Measurements from ENCODE around the gene PARP8. TPM values are rescaled to one million over a fixed set of nuclear protein-coding genes. Genes with fewer than 3 reads are reported as not detected.

Gene PARP8
- total and polyA plus RNA-seq, 4 donors: 20.3 to 39.1 (median 29.1) TPM

- H3K36me3 ChIP-seq (ENCODE audit: control insufficient read depth, insufficient read depth, low read length): no peaks in the 10 kb centered on the region
- H3K9me3 ChIP-seq (ENCODE audit: control insufficient read depth, insufficient read depth, low read length): no peaks in the 10 kb centered on the region
- no peaks in the 10 kb centered on the region for H3K27me3 ChIP-seq (ENCODE audit: control insufficient read depth, insufficient read depth, low read length)
- no peak overlapping the region for H3K4me3 ChIP-seq (ENCODE audit: low read depth, low read length)
- H3K27ac ChIP-seq (ENCODE audit: low read depth, low read length): no peak overlapping the region
- no peaks in the 10 kb centered on the region for H3K4me1 ChIP-seq (ENCODE audit: control insufficient read depth, insufficient read depth, low read length)
- 76% methylated on average over 2 of the region's 4 CpGs for WGBS (ENCODE audit: insufficient coverage)
- no peak for DNase-seq (ENCODE audit: low read depth in 4 of 6, low spot score in 6 of 6)
Observed at GRCh38 chr5:50730841-50731240, 64.4 kb downstream of the PARP8 start.

GRCh38 chr5:50733741-50734140, 67.3 kb downstream of the PARP8 start:
- Histone ChIP-seq H3K4me1 (ENCODE audit: control insufficient read depth, insufficient read depth, low read length) (no peaks in the 10 kb centered on the region), H3K27ac (ENCODE audit: low read depth, low read length) (no peak overlapping the region), H3K9me3 (ENCODE audit: control insufficient read depth, insufficient read depth, low read length) (no peaks in the 10 kb centered on the region), H3K4me3 (ENCODE audit: low read depth, low read length) (no peak overlapping the region), H3K36me3 (ENCODE audit: control insufficient read depth, insufficient read depth, low read length) (no peaks in the 10 kb centered on the region), H3K27me3 (ENCODE audit: control insufficient read depth, insufficient read depth, low read length) (no peaks in the 10 kb centered on the region)
- no peak for DNase-seq (ENCODE audit: low read depth in 4 of 6, low spot score in 6 of 6)
- no CpG with 5 or more reads among the region's 3 CpGs for WGBS (ENCODE audit: insufficient coverage)

DNA sequence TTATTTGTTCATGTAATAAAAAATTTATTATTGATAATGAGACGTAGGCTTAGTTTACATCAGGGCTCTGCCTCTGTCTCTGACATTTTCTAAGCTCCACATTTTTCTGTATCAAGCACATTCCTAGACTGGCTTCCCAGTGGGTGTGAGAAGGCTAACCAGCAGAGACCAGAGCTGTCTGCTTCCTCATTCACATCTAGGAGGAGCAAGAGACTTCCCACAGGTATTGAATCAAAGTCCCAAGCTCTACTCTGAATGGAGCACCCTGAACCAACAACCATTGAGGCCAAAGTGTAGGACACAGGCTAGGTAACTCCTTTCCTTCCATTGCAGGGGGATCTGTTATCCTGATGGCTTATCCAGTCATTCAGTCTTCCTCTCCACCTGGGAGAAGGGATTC, 72.4 kb downstream of the PARP8 start:
- H3K27ac ChIP-seq (ENCODE audit: low read depth, low read length): no peak overlapping the region
- no peak overlapping the region for H3K4me3 ChIP-seq (ENCODE audit: low read depth, low read length)
- H3K4me1 ChIP-seq (ENCODE audit: control insufficient read depth, insufficient read depth, low read length): no peaks in the 10 kb centered on the region
- H3K36me3 ChIP-seq (ENCODE audit: control insufficient read depth, insufficient read depth, low read length): no peaks in the 10 kb centered on the region
- no peaks in the 10 kb centered on the region for H3K27me3 ChIP-seq (ENCODE audit: control insufficient read depth, insufficient read depth, low read length)
- no peak for DNase-seq (ENCODE audit: low read depth in 4 of 6, low spot score in 6 of 6)
- no CpG with 5 or more reads among the region's 1 CpG for WGBS (ENCODE audit: insufficient coverage)
- H3K9me3 ChIP-seq (ENCODE audit: control insufficient read depth, insufficient read depth, low read length): no peaks in the 10 kb centered on the region

DNA sequence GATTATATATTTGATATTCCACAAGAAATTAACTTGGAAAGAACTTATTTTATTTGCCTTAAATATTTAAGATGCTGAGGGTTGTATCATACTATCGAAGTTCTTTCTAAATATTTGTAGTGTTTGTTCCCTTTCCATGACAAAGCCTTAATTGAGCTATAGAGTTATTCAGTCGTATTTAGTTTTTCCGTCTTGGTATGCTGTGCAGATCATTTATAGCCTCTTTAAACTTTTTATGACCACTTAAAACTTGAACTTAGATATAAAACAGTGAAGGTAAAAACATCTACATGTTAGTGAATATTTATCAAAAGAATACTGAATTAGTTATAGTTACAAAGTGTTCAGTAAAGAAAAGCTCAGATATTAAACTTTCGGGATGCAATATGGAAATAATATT, 74.4 kb downstream of the PARP8 start:
- Histone ChIP-seq H3K27me3 (ENCODE audit: control insufficient read depth, insufficient read depth, low read length) (no peaks in the 10 kb centered on the region), H3K9me3 (ENCODE audit: control insufficient read depth, insufficient read depth, low read length) (no peaks in the 10 kb centered on the region), H3K27ac (ENCODE audit: low read depth, low read length) (no peak overlapping the region), H3K4me3 (ENCODE audit: low read depth, low read length) (no peak overlapping the region), H3K4me1 (ENCODE audit: control insufficient read depth, insufficient read depth, low read length) (no peaks in the 10 kb centered on the region), H3K36me3 (ENCODE audit: control insufficient read depth, insufficient read depth, low read length) (no peaks in the 10 kb centered on the region)
- no peak for DNase-seq (ENCODE audit: low read depth in 4 of 6, low spot score in 6 of 6)
- no CpG with 5 or more reads among the region's 4 CpGs for WGBS (ENCODE audit: insufficient coverage)

DNA sequence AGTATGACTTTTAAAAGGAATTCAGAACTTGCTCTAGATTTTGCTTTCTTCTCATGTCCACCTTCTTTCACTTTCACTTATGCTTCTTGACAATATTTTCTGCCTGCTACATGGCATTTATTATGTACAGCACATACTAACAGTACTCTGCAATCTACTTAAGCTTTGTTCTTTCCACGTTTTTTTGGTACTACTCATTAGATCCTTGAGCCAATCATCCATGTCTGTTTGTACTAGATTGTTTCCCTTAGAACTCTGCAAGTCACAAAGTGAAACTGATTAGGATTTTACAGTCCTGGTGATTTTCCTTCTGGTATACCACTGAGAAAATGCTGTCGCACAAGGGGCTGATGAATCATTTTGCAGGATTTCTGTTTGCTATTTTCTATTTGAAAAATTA, 78.3 kb downstream of the PARP8 start:
- H3K27ac ChIP-seq (ENCODE audit: low read depth, low read length): no peak overlapping the region

DNA sequence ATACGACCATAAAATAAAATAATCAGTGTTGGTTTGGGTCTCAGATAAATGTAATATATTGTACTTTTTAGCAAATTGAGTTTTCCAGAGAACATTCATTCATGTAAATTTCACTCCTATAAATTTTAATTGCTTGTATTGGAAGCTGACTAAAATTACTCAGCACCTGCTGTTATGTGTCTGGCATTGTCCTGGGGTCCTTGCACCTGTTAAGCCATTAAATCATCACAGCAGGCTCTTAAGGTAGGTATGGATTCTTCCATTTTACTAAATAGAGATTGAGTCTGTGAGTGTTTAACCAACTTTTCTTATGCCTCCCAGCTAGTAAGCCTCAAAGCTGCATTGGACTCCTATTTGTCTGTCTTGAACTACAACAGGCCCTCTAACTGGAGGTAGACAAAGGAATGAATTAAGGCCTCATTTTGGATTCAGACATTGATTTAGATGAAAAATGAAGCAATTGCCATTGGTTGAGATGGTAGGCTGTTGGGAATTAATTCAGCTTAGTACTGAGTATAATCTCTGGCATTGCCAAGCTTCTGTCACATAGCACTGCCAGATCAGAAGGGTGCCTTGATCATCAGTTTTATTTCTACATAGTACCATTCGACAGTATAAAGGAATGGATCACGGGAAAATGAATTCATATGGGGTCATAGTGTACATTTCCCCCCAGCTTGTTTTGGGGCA, 78.9 kb downstream of the PARP8 start:
- no peaks in the 10 kb centered on the region for H3K36me3 ChIP-seq (ENCODE audit: control insufficient read depth, insufficient read depth, low read length)
- no CpG with 5 or more reads among the region's 3 CpGs for WGBS (ENCODE audit: insufficient coverage)
- no peaks in the 10 kb centered on the region for H3K27me3 ChIP-seq (ENCODE audit: control insufficient read depth, insufficient read depth, low read length)
- no peaks in the 10 kb centered on the region for H3K4me1 ChIP-seq (ENCODE audit: control insufficient read depth, insufficient read depth, low read length)
- H3K9me3 ChIP-seq (ENCODE audit: control insufficient read depth, insufficient read depth, low read length): no peaks in the 10 kb centered on the region
- DNase-seq (ENCODE audit: low read depth in 4 of 6, low spot score in 6 of 6): peak in 1 of 6 donors; percentile 74
- H3K4me3 ChIP-seq (ENCODE audit: low read depth, low read length): no peak overlapping the region
- H3K27ac ChIP-seq (ENCODE audit: low read depth, low read length): no peak overlapping the region

More for the DNA sequence above, 78.3 kb downstream of the PARP8 start:
- Histone ChIP-seq H3K4me1 (ENCODE audit: control insufficient read depth, insufficient read depth, low read length) (no peaks in the 10 kb centered on the region), H3K36me3 (ENCODE audit: control insufficient read depth, insufficient read depth, low read length) (no peaks in the 10 kb centered on the region), H3K9me3 (ENCODE audit: control insufficient read depth, insufficient read depth, low read length) (no peaks in the 10 kb centered on the region), H3K27me3 (ENCODE audit: control insufficient read depth, insufficient read depth, low read length) (no peaks in the 10 kb centered on the region), H3K4me3 (ENCODE audit: low read depth, low read length) (no peak overlapping the region)
- WGBS (ENCODE audit: insufficient coverage): no CpG with 5 or more reads among the region's 2 CpGs
- DNase-seq (ENCODE audit: low read depth in 4 of 6, low spot score in 6 of 6): peak in 2 of 6 donors; percentile 18 to 32

DNA sequence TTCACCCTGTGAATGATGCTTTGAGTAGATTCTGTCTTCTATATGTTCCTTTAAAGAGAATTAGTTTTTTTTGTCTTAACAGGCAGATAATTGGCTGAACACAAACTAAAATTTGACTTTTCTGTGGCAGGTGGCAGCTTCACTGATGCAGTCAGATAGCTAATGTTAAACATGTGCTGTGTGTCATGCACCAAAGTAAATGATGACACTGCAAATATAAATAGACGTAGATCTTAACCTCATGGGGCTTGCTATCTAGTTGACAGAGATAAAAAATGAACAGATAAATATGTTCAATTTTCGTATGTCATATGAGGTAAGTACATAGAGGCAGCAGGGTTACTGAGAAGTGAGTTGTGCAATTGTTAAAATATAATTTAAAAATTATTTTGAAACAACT, 82.7 kb downstream of the PARP8 start:
- H3K27ac ChIP-seq (ENCODE audit: low read depth, low read length): no peak overlapping the region
- no peak overlapping the region for H3K4me3 ChIP-seq (ENCODE audit: low read depth, low read length)
- no peaks in the 10 kb centered on the region for H3K36me3 ChIP-seq (ENCODE audit: control insufficient read depth, insufficient read depth, low read length)
- no peaks in the 10 kb centered on the region for H3K27me3 ChIP-seq (ENCODE audit: control insufficient read depth, insufficient read depth, low read length)
- no peak for DNase-seq (ENCODE audit: low read depth in 4 of 6, low spot score in 6 of 6)
- H3K9me3 ChIP-seq (ENCODE audit: control insufficient read depth, insufficient read depth, low read length): no peaks in the 10 kb centered on the region
- WGBS (ENCODE audit: insufficient coverage): no CpG with 5 or more reads among the region's 2 CpGs
- no peaks in the 10 kb centered on the region for H3K4me1 ChIP-seq (ENCODE audit: control insufficient read depth, insufficient read depth, low read length)

- no peaks in the 10 kb centered on the region for H3K4me1 ChIP-seq (ENCODE audit: control insufficient read depth, insufficient read depth, low read length)
- WGBS (ENCODE audit: insufficient coverage): no CpG with 5 or more reads among the region's 3 CpGs
- no peaks in the 10 kb centered on the region for H3K36me3 ChIP-seq (ENCODE audit: control insufficient read depth, insufficient read depth, low read length)
- H3K4me3 ChIP-seq (ENCODE audit: low read depth, low read length): no peak overlapping the region
- H3K27me3 ChIP-seq (ENCODE audit: control insufficient read depth, insufficient read depth, low read length): no peaks in the 10 kb centered on the region
- no peak for DNase-seq (ENCODE audit: low read depth in 4 of 6, low spot score in 6 of 6)
- no peak overlapping the region for H3K27ac ChIP-seq (ENCODE audit: low read depth, low read length)
- no peaks in the 10 kb centered on the region for H3K9me3 ChIP-seq (ENCODE audit: control insufficient read depth, insufficient read depth, low read length)
Observed at GRCh38 chr5:50749873-50750272, 83.4 kb downstream of the PARP8 start.

- Histone ChIP-seq H3K9me3 (ENCODE audit: control insufficient read depth, insufficient read depth, low read length) (no peaks in the 10 kb centered on the region), H3K4me3 (ENCODE audit: low read depth, low read length) (no peak overlapping the region), H3K4me1 (ENCODE audit: control insufficient read depth, insufficient read depth, low read length) (no peaks in the 10 kb centered on the region), H3K36me3 (ENCODE audit: control insufficient read depth, insufficient read depth, low read length) (no peaks in the 10 kb centered on the region), H3K27me3 (ENCODE audit: control insufficient read depth, insufficient read depth, low read length) (no peaks in the 10 kb centered on the region), H3K27ac (ENCODE audit: low read depth, low read length) (no peak overlapping the region)
- DNase-seq (ENCODE audit: low read depth in 4 of 6, low spot score in 6 of 6): peak in 5 of 6 donors; percentile 6 to 78 (median 14)
- WGBS (ENCODE audit: insufficient coverage): no CpG with 5 or more reads among the region's 5 CpGs
Observed at GRCh38 chr5:50751064-50751657, 84.7 kb downstream of the PARP8 start.

GRCh38 chr5:50752800-50753199, 86.4 kb downstream of the PARP8 start:
- Histone ChIP-seq H3K4me1 (ENCODE audit: control insufficient read depth, insufficient read depth, low read length) (no peaks in the 10 kb centered on the region), H3K27me3 (ENCODE audit: control insufficient read depth, insufficient read depth, low read length) (no peaks in the 10 kb centered on the region), H3K36me3 (ENCODE audit: control insufficient read depth, insufficient read depth, low read length) (no peaks in the 10 kb centered on the region), H3K9me3 (ENCODE audit: control insufficient read depth, insufficient read depth, low read length) (no peaks in the 10 kb centered on the region), H3K27ac (ENCODE audit: low read depth, low read length) (no peak overlapping the region), H3K4me3 (ENCODE audit: low read depth, low read length) (no peak overlapping the region)
- no peak for DNase-seq (ENCODE audit: low read depth in 4 of 6, low spot score in 6 of 6)
